Activated T-cell treated with anti-CD3 and anti-CD28 coated beads for 1 hour (primary cell): ENCODE results near the gene RET.

Experiments used
- DNase-seq: peaks from one replicate; pipeline ENCODE4 v3.0.0-alpha.2; 2020; ENCODE audit warnings: low read depth

Gene RET

GRCh38 chr10:43173120-43173519 is 96.3 kb downstream of the RET start:
- no peak for DNase-seq

GRCh38 chr10:43174969-43175368 is 98.1 kb downstream of the RET start:
- no peak for DNase-seq

DNA sequence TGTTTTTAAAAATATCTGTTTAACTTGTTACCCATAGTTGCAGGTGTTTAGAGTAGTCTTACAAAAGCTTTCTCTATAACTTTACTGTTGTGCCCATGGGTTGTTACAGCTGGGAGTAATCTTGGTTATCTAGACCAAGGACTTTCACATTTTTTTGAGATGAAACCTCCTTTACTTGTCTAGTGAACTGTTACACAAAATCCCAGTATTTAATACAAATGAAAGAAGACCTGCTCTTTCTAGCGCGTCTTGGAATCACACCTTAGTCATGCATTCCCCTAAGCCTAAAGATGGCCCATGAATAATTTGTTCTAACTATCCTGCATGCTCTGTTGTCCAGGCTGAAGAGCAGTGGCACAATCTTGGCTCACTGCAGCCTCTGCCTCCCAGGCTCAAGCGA is 99.4 kb downstream of the RET start:
- DNase-seq, result no peak

- no peak for DNase-seq
Observed at GRCh38 chr10:43177595-43177994, 100.7 kb downstream of the RET start.
